GM23338 (cell line): ENCODE measurements around the gene UBE2S.

Experiments used
- CREB1 ChIP-seq: fragments of 250-450 bp; sonication (Bioruptor Pico); IDR thresholded peaks from 2 replicates; pipeline ENCODE4 v1.5.0; 2020; ENCODE audit warnings: low read depth, mild to moderate bottlenecking, moderate library complexity
- EZH2 ChIP-seq: fragments of 200-600 bp; sonication (generic); IDR thresholded peaks from one replicate; pipeline ENCODE4 v1.8.0; 2017; ENCODE audit warnings: antibody characterized with exemption, mild to moderate bottlenecking, low read depth; ENCODE audit not compliant: unreplicated experiment
- EZH2phosphoT487 ChIP-seq: fragments of 200-600 bp; sonication (generic); IDR thresholded peaks from one replicate; pipeline ENCODE4 v1.8.1; 2018; ENCODE audit warnings: antibody characterized with exemption; ENCODE audit not compliant: unreplicated experiment
- JUNB ChIP-seq: IDR thresholded peaks from one replicate; pipeline ENCODE4 v1.6.1; 2016; ENCODE audit warnings: antibody characterized with exemption; ENCODE audit not compliant: unreplicated experiment
- NANOG ChIP-seq: IDR thresholded peaks from 2 replicates; pipeline ENCODE4 v1.6.1; 2016; ENCODE audit warnings: antibody characterized with exemption, borderline replicate concordance
- POLR2AphosphoS5 ChIP-seq: IDR thresholded peaks from 2 replicates; pipeline ENCODE4 v1.6.1; 2016; ENCODE audit warnings: antibody characterized with exemption, low read depth
- STAT1 ChIP-seq: IDR thresholded peaks from one replicate; pipeline ENCODE4 v1.6.1; 2016; ENCODE audit warnings: antibody characterized with exemption; ENCODE audit not compliant: unreplicated experiment
- TF ChIP-seq, protein P1 (sequence below), 2 experiments: fragments of 200-600 bp in 1 of 2; sonication (generic) in 1 of 2; conservative IDR thresholded peaks; 2 replicates each; pipeline versions ENCODE4 v1.5.1 to v1.6.1; 2016 to 2017; ENCODE audit warnings: antibody characterized with exemption in 2 of 2, low read depth in 2 of 2, mild to moderate bottlenecking in 2 of 2, moderate library complexity in 1 of 2
- TF ChIP-seq, protein P2 (sequence below): IDR thresholded peaks from one replicate; pipeline ENCODE4 v1.6.1; 2018; ENCODE audit warnings: antibody characterized with exemption; ENCODE audit not compliant: unreplicated experiment
- TF ChIP-seq, protein P3 (sequence below): IDR thresholded peaks from 2 replicates; pipeline ENCODE4 v1.6.1; 2016; ENCODE audit warnings: antibody characterized with exemption

DNA sequence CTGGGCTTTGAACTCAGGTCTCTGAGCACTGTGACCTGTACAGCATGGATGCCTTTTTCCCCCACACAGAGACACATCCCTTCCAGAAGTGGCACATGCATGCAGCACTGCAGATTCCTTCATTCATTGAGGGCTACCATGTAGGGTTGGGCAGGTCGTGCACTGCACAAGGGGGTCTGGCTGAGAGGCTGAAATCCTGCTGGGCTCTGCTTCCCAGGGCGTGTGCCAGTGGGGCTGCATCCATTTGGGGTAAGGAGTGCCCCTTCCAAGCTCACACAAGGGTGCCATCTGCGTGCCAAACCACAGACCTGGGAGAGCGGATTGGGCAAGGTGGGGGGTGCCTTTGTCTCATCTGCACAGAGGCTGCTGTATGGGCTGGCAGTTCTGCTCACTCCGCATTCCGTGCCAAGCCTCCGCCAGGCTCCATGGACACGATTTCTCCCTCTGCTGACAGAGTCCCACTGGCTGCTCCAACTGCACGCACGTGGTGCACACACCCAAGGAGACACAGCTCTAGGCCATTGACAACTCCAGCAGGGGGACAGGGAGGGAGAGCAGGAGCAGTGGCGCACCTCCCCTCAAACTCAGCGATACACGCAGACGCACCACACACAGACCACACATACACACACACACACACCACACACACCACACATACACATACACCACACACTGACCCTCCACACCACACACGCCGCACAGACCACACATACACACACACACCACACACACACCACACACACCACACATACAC, 40.0 kb upstream of the UBE2S start:
- no peak for TF ChIP-seq POLR2AphosphoS5
- TF ChIP-seq, protein P1, sequence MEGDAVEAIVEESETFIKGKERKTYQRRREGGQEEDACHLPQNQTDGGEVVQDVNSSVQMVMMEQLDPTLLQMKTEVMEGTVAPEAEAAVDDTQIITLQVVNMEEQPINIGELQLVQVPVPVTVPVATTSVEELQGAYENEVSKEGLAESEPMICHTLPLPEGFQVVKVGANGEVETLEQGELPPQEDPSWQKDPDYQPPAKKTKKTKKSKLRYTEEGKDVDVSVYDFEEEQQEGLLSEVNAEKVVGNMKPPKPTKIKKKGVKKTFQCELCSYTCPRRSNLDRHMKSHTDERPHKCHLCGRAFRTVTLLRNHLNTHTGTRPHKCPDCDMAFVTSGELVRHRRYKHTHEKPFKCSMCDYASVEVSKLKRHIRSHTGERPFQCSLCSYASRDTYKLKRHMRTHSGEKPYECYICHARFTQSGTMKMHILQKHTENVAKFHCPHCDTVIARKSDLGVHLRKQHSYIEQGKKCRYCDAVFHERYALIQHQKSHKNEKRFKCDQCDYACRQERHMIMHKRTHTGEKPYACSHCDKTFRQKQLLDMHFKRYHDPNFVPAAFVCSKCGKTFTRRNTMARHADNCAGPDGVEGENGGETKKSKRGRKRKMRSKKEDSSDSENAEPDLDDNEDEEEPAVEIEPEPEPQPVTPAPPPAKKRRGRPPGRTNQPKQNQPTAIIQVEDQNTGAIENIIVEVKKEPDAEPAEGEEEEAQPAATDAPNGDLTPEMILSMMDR (conservative IDR thresholded peaks at IDR 0.05; ENCODE audit: low read depth in 2 of 2): no peak
- no peak for TF ChIP-seq CREB1 (CRISPR knock-in tag)
- no peak for TF ChIP-seq EZH2
- TF ChIP-seq EZH2phosphoT487: no peak
- TF ChIP-seq, protein P2, sequence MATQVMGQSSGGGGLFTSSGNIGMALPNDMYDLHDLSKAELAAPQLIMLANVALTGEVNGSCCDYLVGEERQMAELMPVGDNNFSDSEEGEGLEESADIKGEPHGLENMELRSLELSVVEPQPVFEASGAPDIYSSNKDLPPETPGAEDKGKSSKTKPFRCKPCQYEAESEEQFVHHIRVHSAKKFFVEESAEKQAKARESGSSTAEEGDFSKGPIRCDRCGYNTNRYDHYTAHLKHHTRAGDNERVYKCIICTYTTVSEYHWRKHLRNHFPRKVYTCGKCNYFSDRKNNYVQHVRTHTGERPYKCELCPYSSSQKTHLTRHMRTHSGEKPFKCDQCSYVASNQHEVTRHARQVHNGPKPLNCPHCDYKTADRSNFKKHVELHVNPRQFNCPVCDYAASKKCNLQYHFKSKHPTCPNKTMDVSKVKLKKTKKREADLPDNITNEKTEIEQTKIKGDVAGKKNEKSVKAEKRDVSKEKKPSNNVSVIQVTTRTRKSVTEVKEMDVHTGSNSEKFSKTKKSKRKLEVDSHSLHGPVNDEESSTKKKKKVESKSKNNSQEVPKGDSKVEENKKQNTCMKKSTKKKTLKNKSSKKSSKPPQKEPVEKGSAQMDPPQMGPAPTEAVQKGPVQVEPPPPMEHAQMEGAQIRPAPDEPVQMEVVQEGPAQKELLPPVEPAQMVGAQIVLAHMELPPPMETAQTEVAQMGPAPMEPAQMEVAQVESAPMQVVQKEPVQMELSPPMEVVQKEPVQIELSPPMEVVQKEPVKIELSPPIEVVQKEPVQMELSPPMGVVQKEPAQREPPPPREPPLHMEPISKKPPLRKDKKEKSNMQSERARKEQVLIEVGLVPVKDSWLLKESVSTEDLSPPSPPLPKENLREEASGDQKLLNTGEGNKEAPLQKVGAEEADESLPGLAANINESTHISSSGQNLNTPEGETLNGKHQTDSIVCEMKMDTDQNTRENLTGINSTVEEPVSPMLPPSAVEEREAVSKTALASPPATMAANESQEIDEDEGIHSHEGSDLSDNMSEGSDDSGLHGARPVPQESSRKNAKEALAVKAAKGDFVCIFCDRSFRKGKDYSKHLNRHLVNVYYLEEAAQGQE: no peak
- TF ChIP-seq, protein P3, sequence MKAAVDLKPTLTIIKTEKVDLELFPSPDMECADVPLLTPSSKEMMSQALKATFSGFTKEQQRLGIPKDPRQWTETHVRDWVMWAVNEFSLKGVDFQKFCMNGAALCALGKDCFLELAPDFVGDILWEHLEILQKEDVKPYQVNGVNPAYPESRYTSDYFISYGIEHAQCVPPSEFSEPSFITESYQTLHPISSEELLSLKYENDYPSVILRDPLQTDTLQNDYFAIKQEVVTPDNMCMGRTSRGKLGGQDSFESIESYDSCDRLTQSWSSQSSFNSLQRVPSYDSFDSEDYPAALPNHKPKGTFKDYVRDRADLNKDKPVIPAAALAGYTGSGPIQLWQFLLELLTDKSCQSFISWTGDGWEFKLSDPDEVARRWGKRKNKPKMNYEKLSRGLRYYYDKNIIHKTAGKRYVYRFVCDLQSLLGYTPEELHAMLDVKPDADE: no peak
- TF ChIP-seq STAT1: no peak
- no peak for TF ChIP-seq NANOG
- TF ChIP-seq JUNB: no peak
